H1 (cell line): ENCODE results near the gene HNRNPM. TPM values are rescaled to one million over a fixed set of nuclear protein-coding genes. Genes with fewer than 3 reads are reported as not detected.

Experiments used
- CTCF ChIA-PET: fragments of 300-600 bp; sonication (Branson Sonifier 250); formaldehyde crosslinking; loops from one replicate; lab custom pipeline; 2021; ENCODE audit not compliant: partially characterized antibody; lab: Charles Lee
- POLR2A ChIA-PET: fragments of 300-600 bp; sonication (Branson Sonifier 250); formaldehyde crosslinking; loops from one replicate; lab custom pipeline; 2021; ENCODE audit warnings: inconsistent platforms; ENCODE audit not compliant: partially characterized antibody; lab: Charles Lee
- DNase-seq, 2 experiments: peaks; one replicate each; pipeline versions ENCODE4 v3.0.0 to v3.0.0-alpha.2; 2010 to 2022; ENCODE audit warnings: low spot score in 2 of 2, low read depth in 1 of 2, mixed read lengths in 1 of 2
- FAIRE-seq: peaks from 2 replicates; lab custom pipeline; 2011; peaks lifted over from hg19 to GRCh38; lab: Jason Lieb, UNC
- H2AFZ ChIP-seq: 2 replicates; pipeline ENCODE4 v1.8.1; 2012; ENCODE audit warnings: low read length, inconsistent platforms
- H2AK5ac ChIP-seq: 2 replicates; pipeline ENCODE4 v1.6.1; 2013; ENCODE audit warnings: low read depth, low read length
- H2BK120ac ChIP-seq: replicated peaks from 2 replicates; pipeline ENCODE3; 2013; ENCODE audit warnings: low read depth, low read length, inconsistent platforms
- H2BK12ac ChIP-seq: 2 replicates; pipeline ENCODE4 v1.6.1; 2013; ENCODE audit warnings: low read depth, low read length
- H2BK15ac ChIP-seq: 2 replicates; pipeline ENCODE4 v1.6.1; 2013; ENCODE audit warnings: low read length
- H2BK20ac ChIP-seq: 2 replicates; pipeline ENCODE4 v1.6.1; 2013; ENCODE audit warnings: low read length
- H2BK5ac ChIP-seq: 2 replicates; pipeline ENCODE4 v1.6.1; 2013; ENCODE audit warnings: low read depth, low read length
- H3K14ac ChIP-seq: 2 replicates; pipeline ENCODE4 v1.6.1; 2013; ENCODE audit warnings: inconsistent platforms; ENCODE audit not compliant: insufficient read length
- H3K18ac ChIP-seq: 2 replicates; pipeline ENCODE4 v1.6.1; 2013; ENCODE audit warnings: low read length; ENCODE audit errors: extremely low read depth
- H3K23ac ChIP-seq: 2 replicates; pipeline ENCODE4 v1.6.1; 2013; ENCODE audit warnings: inconsistent platforms; ENCODE audit not compliant: insufficient read length
- H3K23me2 ChIP-seq: 2 replicates; pipeline ENCODE4 v1.6.1; 2013; ENCODE audit warnings: low read depth, low read length
- H3K27ac ChIP-seq: 2 replicates; pipeline ENCODE4 v1.6.1; 2011; ENCODE audit warnings: low read depth, low read length, inconsistent platforms
- H3K27me3 ChIP-seq, 4 experiments: replicated peaks in 1 of 4; 1 replicate in 1 of 4; 2 replicates in 3 of 4; pipeline versions ENCODE4 v1.6.1 to v1.8.1; 2011 to 2013; ENCODE audit warnings: low read length in 3 of 4, mild to moderate bottlenecking in 3 of 4, inconsistent platforms in 2 of 4, mixed read lengths in 2 of 4, moderate library complexity in 1 of 4; ENCODE audit not compliant: control insufficient read depth in 3 of 4, insufficient read depth in 3 of 4; ENCODE audit errors: extremely low read depth in 1 of 4
- H3K36me3 ChIP-seq, 4 experiments: 2 replicates each; pipeline versions ENCODE4 v1.6.1 to v1.8.1; 2011 to 2013; ENCODE audit warnings: mild to moderate bottlenecking in 4 of 4, low read length in 3 of 4, moderate library complexity in 2 of 4, control low read depth in 1 of 4, inconsistent platforms in 1 of 4; ENCODE audit not compliant: insufficient read depth in 4 of 4, control insufficient read depth in 2 of 4
- H3K4ac ChIP-seq: replicated peaks from 2 replicates; pipeline ENCODE3; 2013; ENCODE audit warnings: low read length, low read depth, mixed read lengths, inconsistent platforms; ENCODE audit not compliant: insufficient read length
- H3K4me1 ChIP-seq, 4 experiments: replicated peaks in 1 of 4; 1 replicate in 1 of 4; 2 replicates in 3 of 4; pipeline versions ENCODE4 v1.6.1 to v1.8.1; 2011 to 2013; ENCODE audit warnings: low read length in 3 of 4, inconsistent platforms in 2 of 4, mixed read lengths in 1 of 4; ENCODE audit not compliant: insufficient read depth in 4 of 4, control insufficient read depth in 3 of 4
- H3K4me2 ChIP-seq, 2 experiments: 2 replicates each; pipeline versions ENCODE4 v1.6.1 to v1.8.1; 2011 to 2013; ENCODE audit warnings: low read depth in 2 of 2, low read length in 2 of 2, control low read depth in 1 of 2, inconsistent platforms in 1 of 2, mild to moderate bottlenecking in 1 of 2; ENCODE audit not compliant: insufficient read depth in 1 of 2
- H3K4me3 ChIP-seq, 4 experiments: fragments of 200-600, 300-600 bp in 1 of 4; sonication (generic), shearing (Covaris generic), sonication (Bioruptor Twin) in 1 of 4; 2 replicates each; pipeline versions ENCODE4 v1.5.1 to v1.8.1; 2011 to 2016; ENCODE audit warnings: low read length in 4 of 4, low read depth in 3 of 4, control low read depth in 2 of 4, inconsistent platforms in 2 of 4, mild to moderate bottlenecking in 2 of 4, mixed read lengths in 1 of 4, moderate library complexity in 1 of 4; ENCODE audit not compliant: insufficient read depth in 2 of 4; ENCODE audit errors: extremely low read depth in 1 of 4
- H3K56ac ChIP-seq: replicated peaks from 2 replicates; pipeline ENCODE3; 2013; ENCODE audit warnings: low read depth, mild to moderate bottlenecking, mixed read lengths, low read length, inconsistent platforms; ENCODE audit not compliant: insufficient read length
- H3K79me1 ChIP-seq: 2 replicates; pipeline ENCODE4 v1.6.1; 2013; ENCODE audit warnings: low read depth, low read length, control low read depth
- H3K79me2 ChIP-seq, 2 experiments: 2 replicates each; pipeline versions ENCODE4 v1.6.1 to v1.8.1; 2012 to 2013; ENCODE audit warnings: low read length in 2 of 2, mild to moderate bottlenecking in 2 of 2, inconsistent platforms in 1 of 2; ENCODE audit not compliant: insufficient read depth in 2 of 2, control insufficient read depth in 1 of 2
- H3K9ac ChIP-seq, 4 experiments: replicated peaks in 1 of 4; 1 replicate in 1 of 4; 2 replicates in 3 of 4; pipeline versions ENCODE4 v1.6.1 to v1.8.1; 2011 to 2013; ENCODE audit warnings: low read depth in 3 of 4, low read length in 3 of 4, control low read depth in 2 of 4, mild to moderate bottlenecking in 2 of 4, moderate library complexity in 2 of 4, inconsistent platforms in 1 of 4; ENCODE audit errors: extremely low read depth in 1 of 4
- H3K9me3 ChIP-seq, 2 experiments: 2 replicates each; pipeline versions ENCODE4 v1.6.1 to v1.8.1; 2012 to 2013; ENCODE audit warnings: mild to moderate bottlenecking in 2 of 2, moderate library complexity in 2 of 2, control low read depth in 1 of 2, inconsistent platforms in 1 of 2, low read depth in 1 of 2, low read length in 1 of 2, mixed read lengths in 1 of 2; ENCODE audit not compliant: insufficient read depth in 2 of 2
- H4K20me1 ChIP-seq, 2 experiments: replicated peaks in 1 of 2; 2 replicates each; pipeline versions ENCODE3 to v1.8.1; 2011 to 2013; ENCODE audit warnings: inconsistent platforms in 2 of 2, low read length in 2 of 2, mild to moderate bottlenecking in 1 of 2; ENCODE audit not compliant: insufficient read depth in 2 of 2, control insufficient read depth in 1 of 2
- H4K5ac ChIP-seq: 2 replicates; pipeline ENCODE4 v1.6.1; 2013; ENCODE audit warnings: low read length, low read depth, mixed read lengths, inconsistent platforms; ENCODE audit not compliant: insufficient read length
- H4K8ac ChIP-seq: 2 replicates; pipeline ENCODE4 v1.8.0; 2013; ENCODE audit warnings: mild to moderate bottlenecking, moderate library complexity, low read length, inconsistent platforms; ENCODE audit not compliant: insufficient read depth; ENCODE audit errors: extremely low read depth
- H4K91ac ChIP-seq: replicated peaks from 2 replicates; pipeline ENCODE3; 2013; ENCODE audit warnings: low read length, mixed read lengths, inconsistent platforms; ENCODE audit not compliant: insufficient read length
- ATF2 ChIP-seq: IDR thresholded peaks from 2 replicates; pipeline ENCODE4 v1.6.1; 2012; ENCODE audit warnings: low read length, inconsistent platforms
- ATF3 ChIP-seq: IDR thresholded peaks from 2 replicates; pipeline ENCODE4 v1.6.1; 2011; ENCODE audit warnings: low read depth, mild to moderate bottlenecking, low read length; ENCODE audit not compliant: insufficient read depth
- NRF1 ChIP-seq: IDR thresholded peaks from 2 replicates; pipeline ENCODE4 v1.6.1; 2011; ENCODE audit warnings: mild to moderate bottlenecking, low read depth, low read length, improper control_type of control experiment
- RAD21 ChIP-seq, 2 experiments: IDR thresholded peaks in 1 of 2; conservative IDR thresholded peaks in 1 of 2; 2 replicates each; pipeline ENCODE4 v1.6.1; 2011; ENCODE audit warnings: low read depth in 2 of 2, low read length in 2 of 2, improper control_type of control experiment in 1 of 2, inconsistent platforms in 1 of 2, mild to moderate bottlenecking in 1 of 2, moderate library complexity in 1 of 2
- WGBS, 2 experiments: shearing (Covaris generic) in 1 of 2; methylation state at CpG; one replicate each; pipeline versions ENCODE4 v1.1.6 to v1.1.7; 2013 to 2015; ENCODE audit warnings: low lambda C conversion rate in 2 of 2, mixed read lengths in 2 of 2, inconsistent platforms in 1 of 2, low coverage in 1 of 2, missing lambda C conversion rate in 1 of 2; ENCODE audit not compliant: insufficient replicate concordance in 2 of 2, insufficient coverage in 1 of 2, insufficient read length in 1 of 2; ENCODE audit errors: extremely low coverage in 1 of 2, missing lambda C conversion rate in 1 of 2; 5-methylcytosine and 5-hydroxymethylcytosine counted together
- polyA plus RNA-seq, 7 experiments: library from polyadenylated mRNA; depleted of rRNA in 3 of 7; stranded (reverse) in 5 of 7; unstranded in 2 of 7; fragments of >200 nt in 5 of 7; fragments of 200-250 nt in 2 of 7; gene quantifications; 1 replicate in 5 of 7; 2 replicates in 1 of 7; 4 replicates in 1 of 7; pipeline versions ENCODE4 v1.2.1 to v1.2.3, GENCODE V29; 2011 to 2013; ENCODE audit warnings: missing spikeins in 2 of 7, mixed read lengths in 2 of 7
- total RNA-seq: library from RNA; stranded (reverse); fragmentation: NEBNext Ultra II Directional; extraction: Animal tissue kit (Norgen Biotek cat#: 25700); gene quantifications from 2 replicates; pipeline ENCODE4 v1.2.1, GENCODE V29; 2021

Gene HNRNPM
- total and polyA plus RNA-seq, 2 of the 8 experiments (the other 6 are each of a cell fraction or from before 2014, with no cell fraction given), result 375 to 474 TPM

GRCh38 chr19:8457209-8457608 is 12.4 kb downstream of the HNRNPM start:
- DNase-seq, result no peak
- WGBS, 2 experiments, result 84% methylated on average over 3 of the region's 3 CpGs; no CpG with 5 or more reads in 1 of the 2 experiments
- Histone ChIP-seq H3K56ac (no peak overlapping the region), H3K4me2 (no peak overlapping the region), H3K9ac (no peak overlapping the region), H3K4ac (no peak overlapping the region), H2AFZ (no peak overlapping the region), H3K18ac (no peak overlapping the region), H4K5ac (no peak overlapping the region), H4K8ac (no peak overlapping the region), H2BK20ac (no peak overlapping the region), H3K23me2 (no peaks in the 10 kb centered on the region), H3K23ac (no peak overlapping the region), H3K9me3 (no peaks in the 10 kb centered on the region), H3K14ac (no peak overlapping the region), H4K91ac (no peak overlapping the region), H2AK5ac (no peak overlapping the region), H3K79me1 (peaks cover 8% of the 10 kb centered on the region), H2BK15ac (no peak overlapping the region), H2BK120ac (no peak overlapping the region), H4K20me1 (peaks cover 55 to 69% of the 10 kb centered on the region in 2 experiments), H3K4me1 (peaks cover 8 to 19% (median 13%) of the 10 kb centered on the region in 4 experiments), H3K79me2 (peaks cover 83 to 100% of the 10 kb centered on the region in 2 experiments), H3K4me3 (no peak overlapping the region), H3K27ac (no peak overlapping the region), H2BK12ac (no peak overlapping the region), H3K27me3 (no peaks in the 10 kb centered on the region), H3K36me3 (peaks cover 15 to 30% (median 20%) of the 10 kb centered on the region in 4 experiments; a peak in 6 of 8 replicates), H2BK5ac (no peak overlapping the region)
- ChIA-PET CTCF (interaction anchor here (0.6 to 2.2 kb wide), 6 partner anchors 11 to 193 kb away, joined by 3 to 8 read pairs (median 4); partner anchors contain the start of gene MARCHF2), POLR2A (interaction anchor here (0.8 to 2.1 kb wide), 8 partner anchors 11 to 134 kb away, joined by 3 to 22 read pairs (median 3); no protein-coding TSS in a partner anchor)
- FAIRE-seq, result no peak
- TF ChIP-seq ATF2, result no peak
- no peak for TF ChIP-seq ATF3
- TF ChIP-seq NRF1, result no peak
- TF ChIP-seq RAD21 (IDR thresholded peaks at IDR 0.05 in 1 of 2, conservative IDR thresholded peaks at IDR 0.05 in 1 of 2; ENCODE audit: low read depth in 2 of 2, low read length in 2 of 2), result no peak
